Activated CD4-positive, CD25-positive, alpha-beta regulatory T cell treated with anti-CD3 and anti-CD28 coated beads, Interleukin-2, amount 50 U/mL, for 72 hours (primary cell): Measurements from ENCODE around the gene DOCK3.
"Not testable (repeated sequence)": the region's sequence is repeated elsewhere in the genome, so short reads cannot be mapped to it uniquely, and the experiment has no call there.

Experiments
- DNase-seq: peaks from one replicate; pipeline ENCODE4 v3.0.0; 2021

DOCK3 gene

GRCh38 chr3:51257870-51258269, 583.1 kb downstream of the DOCK3 start:
- no peak for DNase-seq

- not testable (repeated sequence) for DNase-seq
Observed at GRCh38 chr3:51264166-51264565, 589.4 kb downstream of the DOCK3 start.

GRCh38 chr3:51268132-51268531, 593.4 kb downstream of the DOCK3 start:
- no peak for DNase-seq

GRCh38 chr3:51269466-51269865, 594.7 kb downstream of the DOCK3 start:
- DNase-seq, result no peak

- no peak for DNase-seq
Observed at GRCh38 chr3:51270559-51270958, 595.8 kb downstream of the DOCK3 start.

- DNase-seq, result no peak
Observed at GRCh38 chr3:51271172-51271571, 596.4 kb downstream of the DOCK3 start.

GRCh38 chr3:51274052-51274451, 599.3 kb downstream of the DOCK3 start:
- no peak for DNase-seq

- no peak for DNase-seq
Observed at GRCh38 chr3:51275111-51275805, 600.5 kb downstream of the DOCK3 start.

- no peak for DNase-seq
Observed at GRCh38 chr3:51276046-51276445, 601.3 kb downstream of the DOCK3 start.

GRCh38 chr3:51279448-51279847, 604.7 kb downstream of the DOCK3 start:
- no peak for DNase-seq

GRCh38 chr3:51280176-51280575, 605.4 kb downstream of the DOCK3 start:
- DNase-seq, result no peak

GRCh38 chr3:51282931-51283330, 608.2 kb downstream of the DOCK3 start:
- no peak for DNase-seq

- DNase-seq, result no peak
Observed at GRCh38 chr3:51283421-51283820, 608.7 kb downstream of the DOCK3 start.

- DNase-seq, result no peak
Observed at GRCh38 chr3:51295625-51296024, 620.9 kb downstream of the DOCK3 start.

- no peak for DNase-seq
Observed at GRCh38 chr3:51297333-51297732, 622.6 kb downstream of the DOCK3 start.

- DNase-seq, result no peak
Observed at GRCh38 chr3:51304230-51304629, 629.5 kb downstream of the DOCK3 start.

GRCh38 chr3:51306093-51306492, 631.4 kb downstream of the DOCK3 start:
- DNase-seq, result no peak

GRCh38 chr3:51307458-51307857, 632.7 kb downstream of the DOCK3 start:
- no peak for DNase-seq

GRCh38 chr3:51307945-51308607, 633.3 kb downstream of the DOCK3 start:
- DNase-seq, result not testable (repeated sequence)

- DNase-seq, result no peak
Observed at GRCh38 chr3:51311055-51311454, 636.3 kb downstream of the DOCK3 start.

- no peak for DNase-seq
Observed at GRCh38 chr3:51328206-51328605, 653.5 kb downstream of the DOCK3 start.

- DNase-seq, result no peak
Observed at GRCh38 chr3:51330046-51330445, 655.3 kb downstream of the DOCK3 start.

GRCh38 chr3:51332156-51332555, 657.4 kb downstream of the DOCK3 start:
- no peak for DNase-seq

GRCh38 chr3:51333021-51333420, 658.3 kb downstream of the DOCK3 start:
- no peak for DNase-seq

- no peak for DNase-seq
Observed at GRCh38 chr3:51336261-51336660, 661.5 kb downstream of the DOCK3 start.
